Endothelial cell of umbilical vein (primary cell): Measurements from ENCODE around the gene MEIOSIN. TPM values are rescaled to one million over a fixed set of nuclear protein-coding genes. Genes with fewer than 3 reads are reported as not detected.

Experiments used
- BruUV-seq: library from RNA; stranded (reverse); fragments of 400-500 nt; replicated peaks from 2 replicates; lab custom pipeline; 2021; lab: Mats Ljungman, UMichigan
- CTCF ChIA-PET: fragments of 300-600, 350-600 bp; sonication (Branson Sonifier 250); formaldehyde crosslinking; loops from one replicate; lab custom pipeline; 2021; ENCODE audit warnings: antibody characterized with exemption, inconsistent platforms; lab: Charles Lee
- POLR2A ChIA-PET: fragments of 300-600, 350-600 bp; sonication (Branson Sonifier 250); formaldehyde crosslinking; loops from one replicate; lab custom pipeline; 2021; ENCODE audit warnings: antibody characterized with exemption, inconsistent platforms; lab: Charles Lee
- DNase-seq: peaks from one replicate; pipeline ENCODE4 v3.0.0-alpha.2; 2011; ENCODE audit warnings: low read depth, low spot score
- FAIRE-seq: peaks from 2 replicates; lab custom pipeline; 2011; peaks lifted over from hg19 to GRCh38; lab: Jason Lieb, UNC
- H2AFZ ChIP-seq: 2 replicates; pipeline ENCODE4 v1.6.0; 2012; ENCODE audit warnings: low read depth, low read length, control low read depth, inconsistent platforms
- H3K27ac ChIP-seq: 2 replicates; pipeline ENCODE4 v1.5.1; 2011; ENCODE audit warnings: low read depth, mild to moderate bottlenecking, control low read depth, low read length, moderate library complexity; ENCODE audit not compliant: insufficient read depth
- H3K27me3 ChIP-seq, 2 experiments: 2 replicates each; pipeline versions ENCODE4 v1.6.0 to v1.6.1; 2011; ENCODE audit warnings: low read length in 2 of 2, mixed read lengths in 1 of 2; ENCODE audit not compliant: control insufficient read depth in 2 of 2, insufficient read depth in 2 of 2
- H3K36me3 ChIP-seq, 2 experiments: 2 replicates in 1 of 2; 3 replicates in 1 of 2; pipeline ENCODE4 v1.5.1; 2011; ENCODE audit warnings: low read length in 2 of 2, mild to moderate bottlenecking in 1 of 2, moderate library complexity in 1 of 2; ENCODE audit not compliant: control insufficient read depth in 2 of 2, insufficient read depth in 2 of 2; ENCODE audit errors: extremely low read depth in 1 of 2
- H3K4me1 ChIP-seq: 3 replicates; pipeline ENCODE4 v1.5.1; 2011; ENCODE audit warnings: mild to moderate bottlenecking, low read length; ENCODE audit not compliant: control insufficient read depth, insufficient read depth; ENCODE audit errors: extremely low read depth
- H3K4me2 ChIP-seq: 2 replicates; pipeline ENCODE4 v1.6.1; 2011; ENCODE audit warnings: low read length, control low read depth, mixed read lengths; ENCODE audit not compliant: insufficient read depth
- H3K4me3 ChIP-seq, 3 experiments: fragments of 200-600 bp in 1 of 3; sonication (generic), shearing (Covaris generic) in 1 of 3; replicated peaks in 1 of 3; 2 replicates each; pipeline ENCODE4 v1.5.1; 2011 to 2016; ENCODE audit warnings: control low read depth in 3 of 3, low read length in 3 of 3, mild to moderate bottlenecking in 2 of 3, inconsistent platforms in 1 of 3, low read depth in 1 of 3, moderate library complexity in 1 of 3; ENCODE audit not compliant: insufficient read depth in 1 of 3
- H3K79me2 ChIP-seq: 2 replicates; pipeline ENCODE4 v1.6.0; 2012; ENCODE audit warnings: low read length, inconsistent platforms; ENCODE audit not compliant: control insufficient read depth, insufficient read depth
- H3K9ac ChIP-seq: replicated peaks from 2 replicates; pipeline ENCODE3; 2011; ENCODE audit warnings: low read length, control low read depth; ENCODE audit not compliant: insufficient read depth; ENCODE audit errors: extremely low read depth
- H3K9me1 ChIP-seq: replicated peaks from 3 replicates; pipeline ENCODE4 v1.6.0; 2011; ENCODE audit warnings: mild to moderate bottlenecking, low read length; ENCODE audit not compliant: control insufficient read depth, insufficient read depth; ENCODE audit errors: extremely low read depth
- H3K9me3 ChIP-seq: replicated peaks from 2 replicates; pipeline ENCODE4 v1.5.1; 2012; ENCODE audit warnings: low read length, inconsistent platforms; ENCODE audit not compliant: control insufficient read depth, insufficient read depth
- H4K20me1 ChIP-seq: replicated peaks from 2 replicates; pipeline ENCODE3; 2011; ENCODE audit warnings: mild to moderate bottlenecking, low read length; ENCODE audit not compliant: control insufficient read depth, insufficient read depth; ENCODE audit errors: extremely low read depth
- EZH2 ChIP-seq: IDR thresholded peaks from 2 replicates; pipeline ENCODE4 v1.6.1; 2012; ENCODE audit warnings: borderline replicate concordance, low read depth, mild to moderate bottlenecking, moderate library complexity, low read length, inconsistent platforms; ENCODE audit not compliant: severe bottlenecking
- FOS ChIP-seq: IDR thresholded peaks from 2 replicates; pipeline ENCODE4 v1.6.1; 2011; ENCODE audit warnings: mild to moderate bottlenecking, low read length, moderate library complexity, borderline replicate concordance; ENCODE audit not compliant: insufficient read depth
- MYC ChIP-seq: IDR thresholded peaks from one replicate; pipeline ENCODE4 v1.6.1; 2011; ENCODE audit warnings: mild to moderate bottlenecking, low read depth, low read length
- POLR2AphosphoS5 ChIP-seq: IDR thresholded peaks from 2 replicates; pipeline ENCODE4 v1.6.1; 2012; ENCODE audit warnings: low read depth, mild to moderate bottlenecking, control low read depth, low read length, moderate library complexity; ENCODE audit not compliant: insufficient read depth
- dilution Hi-C: fragments of 300-500 bp; cut with MboI; formaldehyde crosslinking; loops from one replicate; pipeline ENCODE4 v1.15.0; 2019; ENCODE audit warnings: low sequenced_read_pairs; ENCODE audit not compliant: extremely low pct_ligation_motif_present
- intact Hi-C: fragments of 100-400 bp; cut with micrococcal nuclease; formaldehyde crosslinking; loops from one replicate; pipeline ENCODE4 v1.10.0; 2022
- polyA plus RNA-seq, 4 experiments: library from polyadenylated mRNA; depleted of rRNA in 3 of 4; stranded (reverse) in 3 of 4; unstranded in 1 of 4; fragments of >200 nt; gene quantifications; 2 replicates each; pipeline versions ENCODE4 v1.2.1 to v1.2.3, GENCODE V29; 2011 to 2012; ENCODE audit warnings: missing spikeins in 1 of 4
- total RNA-seq: library from RNA; stranded (reverse); gene quantifications from 2 replicates; pipeline ENCODE4 v1.2.3, GENCODE V29; 2021
- TF ChIP-seq, protein P1 (sequence below): IDR thresholded peaks from 2 replicates; pipeline ENCODE4 v1.6.1; 2011; ENCODE audit not compliant: insufficient read depth, insufficient read length
- TF ChIP-seq, protein P2 (sequence below), 2 donors: IDR thresholded peaks; 1 replicate in 1 of 2; 2 replicates in 1 of 2; pipeline ENCODE4 v1.5.1; 2011; ENCODE audit warnings: low read length in 2 of 2, mild to moderate bottlenecking in 2 of 2, moderate library complexity in 2 of 2, control low read depth in 1 of 2, inconsistent platforms in 1 of 2, low read depth in 1 of 2; ENCODE audit not compliant: insufficient read depth in 1 of 2; ENCODE audit errors: extremely low read depth in 1 of 2

Gene MEIOSIN
- total and polyA plus RNA-seq, 2 donors (not counting 3 experiments of a cell fraction or from before 2014, with no cell fraction given) = not detected

- FAIRE-seq (no peak), DNase-seq (no peak)
- no peak for TF ChIP-seq MYC
- no peak for TF ChIP-seq FOS
- TF ChIP-seq, protein P1, sequence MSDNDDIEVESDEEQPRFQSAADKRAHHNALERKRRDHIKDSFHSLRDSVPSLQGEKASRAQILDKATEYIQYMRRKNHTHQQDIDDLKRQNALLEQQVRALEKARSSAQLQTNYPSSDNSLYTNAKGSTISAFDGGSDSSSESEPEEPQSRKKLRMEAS = no peak
- TF ChIP-seq, protein P2, sequence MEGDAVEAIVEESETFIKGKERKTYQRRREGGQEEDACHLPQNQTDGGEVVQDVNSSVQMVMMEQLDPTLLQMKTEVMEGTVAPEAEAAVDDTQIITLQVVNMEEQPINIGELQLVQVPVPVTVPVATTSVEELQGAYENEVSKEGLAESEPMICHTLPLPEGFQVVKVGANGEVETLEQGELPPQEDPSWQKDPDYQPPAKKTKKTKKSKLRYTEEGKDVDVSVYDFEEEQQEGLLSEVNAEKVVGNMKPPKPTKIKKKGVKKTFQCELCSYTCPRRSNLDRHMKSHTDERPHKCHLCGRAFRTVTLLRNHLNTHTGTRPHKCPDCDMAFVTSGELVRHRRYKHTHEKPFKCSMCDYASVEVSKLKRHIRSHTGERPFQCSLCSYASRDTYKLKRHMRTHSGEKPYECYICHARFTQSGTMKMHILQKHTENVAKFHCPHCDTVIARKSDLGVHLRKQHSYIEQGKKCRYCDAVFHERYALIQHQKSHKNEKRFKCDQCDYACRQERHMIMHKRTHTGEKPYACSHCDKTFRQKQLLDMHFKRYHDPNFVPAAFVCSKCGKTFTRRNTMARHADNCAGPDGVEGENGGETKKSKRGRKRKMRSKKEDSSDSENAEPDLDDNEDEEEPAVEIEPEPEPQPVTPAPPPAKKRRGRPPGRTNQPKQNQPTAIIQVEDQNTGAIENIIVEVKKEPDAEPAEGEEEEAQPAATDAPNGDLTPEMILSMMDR (IDR thresholded peaks at IDR 0.05; ENCODE audit: extremely low read depth in 1 of 2, insufficient read depth in 1 of 2, low read depth in 1 of 2, low read length in 2 of 2) = no peak
- no peak for TF ChIP-seq POLR2AphosphoS5
- TF ChIP-seq EZH2 = no peak
- peaks cover 2% of the 10 kb centered on the region for H3K4me1 ChIP-seq
- H3K27ac ChIP-seq = no peak overlapping the region
- POLR2A ChIA-PET = no interaction called here
- no peak overlapping the region for H3K4me3 ChIP-seq
- H3K4me2 ChIP-seq = no peak overlapping the region
- H3K9ac ChIP-seq = no peak overlapping the region
- no peaks in the 10 kb centered on the region for H3K9me1 ChIP-seq
- CTCF ChIA-PET = interaction anchor here (1.3 kb wide), 1 partner anchor 14 kb away, joined by 3 read pairs; no protein-coding TSS in a partner anchor
- no peak overlapping the region for H2AFZ ChIP-seq
- H3K9me3 ChIP-seq = no peaks in the 10 kb centered on the region
- H4K20me1 ChIP-seq = no peaks in the 10 kb centered on the region
- no TSS peak for BruUV-seq
- no peaks in the 10 kb centered on the region for H3K27me3 ChIP-seq
- no peaks in the 10 kb centered on the region for H3K79me2 ChIP-seq
- dilution Hi-C loops = no loop called here
- intact Hi-C loops = no loop called here
- H3K36me3 ChIP-seq = peaks cover 10 to 31% of the 10 kb centered on the region in 2 experiments
Measured at GRCh38 chr19:45785097-45785496, 51.9 kb downstream of the MEIOSIN start.
